Endothelial cell of umbilical vein (primary cell): ENCODE data around the gene RELT. TPM values are rescaled to one million over a fixed set of nuclear protein-coding genes. Genes with fewer than 3 reads are reported as not detected.

Experiments used
- BruUV-seq: library from RNA; stranded (reverse); fragments of 400-500 nt; replicated peaks from 2 replicates; lab custom pipeline; 2021; lab: Mats Ljungman, UMichigan
- CTCF ChIA-PET: fragments of 300-600, 350-600 bp; sonication (Branson Sonifier 250); formaldehyde crosslinking; loops from one replicate; lab custom pipeline; 2021; ENCODE audit warnings: antibody characterized with exemption, inconsistent platforms; lab: Charles Lee
- POLR2A ChIA-PET: fragments of 300-600, 350-600 bp; sonication (Branson Sonifier 250); formaldehyde crosslinking; loops from one replicate; lab custom pipeline; 2021; ENCODE audit warnings: antibody characterized with exemption, inconsistent platforms; lab: Charles Lee
- DNase-seq: peaks from one replicate; pipeline ENCODE4 v3.0.0-alpha.2; 2011; ENCODE audit warnings: low read depth, low spot score
- FAIRE-seq: peaks from 2 replicates; lab custom pipeline; 2011; peaks lifted over from hg19 to GRCh38; lab: Jason Lieb, UNC
- H2AFZ ChIP-seq: 2 replicates; pipeline ENCODE4 v1.6.0; 2012; ENCODE audit warnings: low read depth, low read length, control low read depth, inconsistent platforms
- H3K27ac ChIP-seq: 2 replicates; pipeline ENCODE4 v1.5.1; 2011; ENCODE audit warnings: low read depth, mild to moderate bottlenecking, control low read depth, low read length, moderate library complexity; ENCODE audit not compliant: insufficient read depth
- H3K27me3 ChIP-seq, 2 experiments: 2 replicates each; pipeline versions ENCODE4 v1.6.0 to v1.6.1; 2011; ENCODE audit warnings: low read length in 2 of 2, mixed read lengths in 1 of 2; ENCODE audit not compliant: control insufficient read depth in 2 of 2, insufficient read depth in 2 of 2
- H3K36me3 ChIP-seq, 2 experiments: 2 replicates in 1 of 2; 3 replicates in 1 of 2; pipeline ENCODE4 v1.5.1; 2011; ENCODE audit warnings: low read length in 2 of 2, mild to moderate bottlenecking in 1 of 2, moderate library complexity in 1 of 2; ENCODE audit not compliant: control insufficient read depth in 2 of 2, insufficient read depth in 2 of 2; ENCODE audit errors: extremely low read depth in 1 of 2
- H3K4me1 ChIP-seq: 3 replicates; pipeline ENCODE4 v1.5.1; 2011; ENCODE audit warnings: mild to moderate bottlenecking, low read length; ENCODE audit not compliant: control insufficient read depth, insufficient read depth; ENCODE audit errors: extremely low read depth
- H3K4me2 ChIP-seq: 2 replicates; pipeline ENCODE4 v1.6.1; 2011; ENCODE audit warnings: low read length, control low read depth, mixed read lengths; ENCODE audit not compliant: insufficient read depth
- H3K4me3 ChIP-seq, 3 experiments: fragments of 200-600 bp in 1 of 3; sonication (generic), shearing (Covaris generic) in 1 of 3; replicated peaks in 1 of 3; 2 replicates each; pipeline ENCODE4 v1.5.1; 2011 to 2016; ENCODE audit warnings: control low read depth in 3 of 3, low read length in 3 of 3, mild to moderate bottlenecking in 2 of 3, inconsistent platforms in 1 of 3, low read depth in 1 of 3, moderate library complexity in 1 of 3; ENCODE audit not compliant: insufficient read depth in 1 of 3
- H3K79me2 ChIP-seq: 2 replicates; pipeline ENCODE4 v1.6.0; 2012; ENCODE audit warnings: low read length, inconsistent platforms; ENCODE audit not compliant: control insufficient read depth, insufficient read depth
- H3K9ac ChIP-seq: replicated peaks from 2 replicates; pipeline ENCODE3; 2011; ENCODE audit warnings: low read length, control low read depth; ENCODE audit not compliant: insufficient read depth; ENCODE audit errors: extremely low read depth
- H3K9me1 ChIP-seq: replicated peaks from 3 replicates; pipeline ENCODE4 v1.6.0; 2011; ENCODE audit warnings: mild to moderate bottlenecking, low read length; ENCODE audit not compliant: control insufficient read depth, insufficient read depth; ENCODE audit errors: extremely low read depth
- H3K9me3 ChIP-seq: replicated peaks from 2 replicates; pipeline ENCODE4 v1.5.1; 2012; ENCODE audit warnings: low read length, inconsistent platforms; ENCODE audit not compliant: control insufficient read depth, insufficient read depth
- H4K20me1 ChIP-seq: replicated peaks from 2 replicates; pipeline ENCODE3; 2011; ENCODE audit warnings: mild to moderate bottlenecking, low read length; ENCODE audit not compliant: control insufficient read depth, insufficient read depth; ENCODE audit errors: extremely low read depth
- CTCF ChIP-seq, 2 donors: IDR thresholded peaks; 1 replicate in 1 of 2; 2 replicates in 1 of 2; pipeline ENCODE4 v1.5.1; 2011; ENCODE audit warnings: low read length in 2 of 2, mild to moderate bottlenecking in 2 of 2, moderate library complexity in 2 of 2, control low read depth in 1 of 2, inconsistent platforms in 1 of 2, low read depth in 1 of 2; ENCODE audit not compliant: insufficient read depth in 1 of 2; ENCODE audit errors: extremely low read depth in 1 of 2
- EZH2 ChIP-seq: IDR thresholded peaks from 2 replicates; pipeline ENCODE4 v1.6.1; 2012; ENCODE audit warnings: borderline replicate concordance, low read depth, mild to moderate bottlenecking, moderate library complexity, low read length, inconsistent platforms; ENCODE audit not compliant: severe bottlenecking
- FOS ChIP-seq: IDR thresholded peaks from 2 replicates; pipeline ENCODE4 v1.6.1; 2011; ENCODE audit warnings: mild to moderate bottlenecking, low read length, moderate library complexity, borderline replicate concordance; ENCODE audit not compliant: insufficient read depth
- GATA2 ChIP-seq: IDR thresholded peaks from 2 replicates; pipeline ENCODE4 v1.7.0; 2011; ENCODE audit warnings: low read depth, mild to moderate bottlenecking, moderate library complexity, mixed read lengths, low read length; ENCODE audit not compliant: insufficient read length, insufficient read depth
- JUN ChIP-seq: IDR thresholded peaks from 2 replicates; pipeline ENCODE4 v1.6.1; 2011; ENCODE audit warnings: borderline replicate concordance, low read depth; ENCODE audit not compliant: insufficient read length, insufficient read depth
- MYC ChIP-seq: IDR thresholded peaks from one replicate; pipeline ENCODE4 v1.6.1; 2011; ENCODE audit warnings: mild to moderate bottlenecking, low read depth, low read length
- POLR2A ChIP-seq: IDR thresholded peaks from 2 replicates; pipeline ENCODE4 v1.6.1; 2012; ENCODE audit warnings: low read depth, mild to moderate bottlenecking, control low read depth, low read length
- POLR2AphosphoS5 ChIP-seq: IDR thresholded peaks from 2 replicates; pipeline ENCODE4 v1.6.1; 2012; ENCODE audit warnings: low read depth, mild to moderate bottlenecking, control low read depth, low read length, moderate library complexity; ENCODE audit not compliant: insufficient read depth
- dilution Hi-C: fragments of 300-500 bp; cut with MboI; formaldehyde crosslinking; loops from one replicate; pipeline ENCODE4 v1.15.0; 2019; ENCODE audit warnings: low sequenced_read_pairs; ENCODE audit not compliant: extremely low pct_ligation_motif_present
- intact Hi-C: fragments of 100-400 bp; cut with micrococcal nuclease; formaldehyde crosslinking; loops from one replicate; pipeline ENCODE4 v1.10.0; 2022
- polyA plus RNA-seq, 4 experiments: library from polyadenylated mRNA; depleted of rRNA in 3 of 4; stranded (reverse) in 3 of 4; unstranded in 1 of 4; fragments of >200 nt; gene quantifications; 2 replicates each; pipeline versions ENCODE4 v1.2.1 to v1.2.3, GENCODE V29; 2011 to 2012; ENCODE audit warnings: missing spikeins in 1 of 4
- total RNA-seq: library from RNA; stranded (reverse); gene quantifications from 2 replicates; pipeline ENCODE4 v1.2.3, GENCODE V29; 2021

RELT gene
- total and polyA plus RNA-seq, 2 donors (not counting 3 experiments of a cell fraction or from before 2014, with no cell fraction given): 6.7 to 13.1 TPM

- H3K9me3 ChIP-seq: no peaks in the 10 kb centered on the region
- TF ChIP-seq CTCF (IDR thresholded peaks at IDR 0.05; ENCODE audit: extremely low read depth in 1 of 2, insufficient read depth in 1 of 2, low read depth in 1 of 2, low read length in 2 of 2) (peak; percentile 36 to 60), EZH2 (no peak)
- no TSS peak for BruUV-seq
- no peaks in the 10 kb centered on the region for H3K9me1 ChIP-seq
- dilution Hi-C loops: no loop called here
- DNase-seq (peak; percentile 36), FAIRE-seq (peak; percentile 60)
- no peak overlapping the region for H3K27ac ChIP-seq
- POLR2A ChIA-PET: no interaction called here
- H3K9ac ChIP-seq: no peak overlapping the region
- no peaks in the 10 kb centered on the region for H3K27me3 ChIP-seq
- CTCF ChIA-PET: interaction anchor here (0.7 to 4.9 kb wide), 19 partner anchors 7 to 301 kb away, joined by 3 to 54 read pairs (median 6); no protein-coding TSS in a partner anchor
- H2AFZ ChIP-seq: no peak overlapping the region
- intact Hi-C loops: no loop called here
- no peaks in the 10 kb centered on the region for H4K20me1 ChIP-seq
- no peaks in the 10 kb centered on the region for H3K79me2 ChIP-seq
- no peak overlapping the region for H3K4me2 ChIP-seq
- H3K4me3 ChIP-seq: no peak overlapping the region
- H3K36me3 ChIP-seq: peaks cover 11 to 74% of the 10 kb centered on the region in 2 experiments
- H3K4me1 ChIP-seq: no peaks in the 10 kb centered on the region
These were observed 16.1 kb upstream of the RELT start for GRCh38 chr11:73359930-73360742.

GRCh38 chr11:73360743-73361369 lies 15.3 kb upstream of the RELT start:
- Histone ChIP-seq H3K9me3 (no peaks in the 10 kb centered on the region), H3K27me3 (no peaks in the 10 kb centered on the region), H3K9me1 (no peaks in the 10 kb centered on the region), H3K9ac (no peak overlapping the region), H3K4me3 (no peak overlapping the region), H3K27ac (no peak overlapping the region), H3K79me2 (no peaks in the 10 kb centered on the region), H4K20me1 (no peaks in the 10 kb centered on the region), H3K36me3 (peaks cover 11 to 76% of the 10 kb centered on the region in 2 experiments), H2AFZ (no peak overlapping the region), H3K4me1 (peaks cover 3% of the 10 kb centered on the region), H3K4me2 (no peak overlapping the region)
- no TSS peak for BruUV-seq
- CTCF ChIA-PET: interaction anchor here (0.7 to 4.9 kb wide), 18 partner anchors 9 to 300 kb away, joined by 3 to 54 read pairs (median 6); no protein-coding TSS in a partner anchor
- dilution Hi-C loops (no loop called here), intact Hi-C loops (no loop called here)
- POLR2A ChIA-PET: no interaction called here
- DNase-seq (no peak), FAIRE-seq (peak; percentile 21)
- TF ChIP-seq FOS (no peak), JUN (no peak), POLR2AphosphoS5 (no peak), MYC (no peak), GATA2 (no peak), POLR2A (no peak), EZH2 (no peak), CTCF (IDR thresholded peaks at IDR 0.05; ENCODE audit: extremely low read depth in 1 of 2, insufficient read depth in 1 of 2, low read depth in 1 of 2, low read length in 2 of 2) (no peak)
